HEK293T (cell line): ENCODE results near the gene ELMO3.

Experiments
- ARNT ChIP-seq: fragments of 450-650 bp; IDR thresholded peaks from 2 replicates; pipeline ENCODE4 v1.6.1; 2017; ENCODE audit warnings: mild to moderate bottlenecking
- BHLHE40 ChIP-seq: fragments of 450-650 bp; IDR thresholded peaks from 2 replicates; pipeline ENCODE4 v1.6.1; 2016; ENCODE audit warnings: mild to moderate bottlenecking, moderate library complexity, borderline replicate concordance
- CTBP1 ChIP-seq: fragments of 450-650 bp; IDR thresholded peaks from 2 replicates; pipeline ENCODE4 v1.6.1; 2016; ENCODE audit warnings: borderline replicate concordance
- ELF4 ChIP-seq: fragments of 450-650 bp; IDR thresholded peaks from 2 replicates; pipeline ENCODE4 v1.6.1; 2017; ENCODE audit warnings: antibody characterized with exemption
- FOXM1 ChIP-seq: fragments of 450-650 bp; IDR thresholded peaks from 2 replicates; pipeline ENCODE4 v1.6.1; 2017; ENCODE audit warnings: mild to moderate bottlenecking, borderline replicate concordance
- LEF1 ChIP-seq: fragments of 450-650 bp; IDR thresholded peaks from 2 replicates; pipeline ENCODE4 v1.6.1; 2017; ENCODE audit warnings: mild to moderate bottlenecking, borderline replicate concordance
- SP1 ChIP-seq: fragments of 450-650 bp; IDR thresholded peaks from 2 replicates; pipeline ENCODE4 v1.6.1; 2017
- SUZ12 ChIP-seq: fragments of 450-650 bp; IDR thresholded peaks from 2 replicates; pipeline ENCODE4 v1.6.1; 2016; ENCODE audit warnings: mild to moderate bottlenecking
- ZNF384 ChIP-seq: fragments of 450-650 bp; IDR thresholded peaks from 2 replicates; pipeline ENCODE4 v1.6.1; 2016

DNA sequence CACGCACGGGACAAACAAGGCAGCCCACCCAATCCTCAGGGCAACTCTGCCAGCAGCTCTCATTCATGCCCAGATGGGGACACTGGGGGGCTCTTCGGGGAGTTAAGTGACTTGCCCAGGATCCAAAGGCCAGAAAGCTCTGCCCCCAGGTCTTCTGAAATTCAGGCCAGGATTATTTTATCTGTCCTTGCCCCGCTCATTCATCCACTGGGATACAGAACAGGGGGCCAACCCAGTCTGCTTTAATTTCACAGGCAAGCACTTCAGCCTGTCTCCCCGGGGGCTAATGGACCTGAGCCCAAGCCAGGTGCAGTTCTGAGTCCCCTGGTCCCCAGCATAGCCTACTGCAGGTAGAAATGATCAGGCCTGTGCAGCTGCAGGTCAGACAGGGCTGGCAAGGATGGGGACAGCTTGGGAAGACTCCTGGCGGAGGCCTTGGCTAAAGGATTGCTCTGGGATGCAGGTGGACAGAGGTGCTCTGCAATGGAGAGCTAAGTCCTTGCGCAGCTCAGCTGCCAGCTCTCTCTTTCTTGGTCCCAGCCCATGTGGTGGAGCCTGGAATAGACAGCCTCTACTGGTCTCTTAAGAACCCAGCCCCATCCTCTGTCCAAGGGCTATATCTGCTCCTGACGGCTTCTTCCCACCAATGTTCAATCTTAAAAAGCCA, 47.4 kb upstream of the ELMO3 start:
- TF ChIP-seq FOXM1 = no peak
- TF ChIP-seq ZNF384 = no peak
- TF ChIP-seq CTBP1 = no peak
- TF ChIP-seq ARNT = no peak
- no peak for TF ChIP-seq SP1
- TF ChIP-seq LEF1 = no peak
- no peak for TF ChIP-seq SUZ12
- TF ChIP-seq BHLHE40 = no peak
- no peak for TF ChIP-seq ELF4
